ENCODE results near the gene USP32.

GRCh38 chr17:60277258-60277657 is 114.7 kb downstream of the USP32 start:
- no peak for TF ChIP-seq CTCF (IDR thresholded peaks at IDR 0.05; ENCODE audit: extremely low read depth in 1 of 2, insufficient read depth in 1 of 2, low read depth in 1 of 2, low read length in 2 of 2)
- TF ChIP-seq POLR2A (IDR thresholded peaks at IDR 0.05; ENCODE audit: low read depth, low read length): no peak
- TF ChIP-seq FOS (IDR thresholded peaks at IDR 0.05; ENCODE audit: borderline replicate concordance, insufficient read depth, low read length): no peak
- no peak for TF ChIP-seq POLR2AphosphoS5 (IDR thresholded peaks at IDR 0.05; ENCODE audit: insufficient read depth, low read depth, low read length)
- no peak for TF ChIP-seq MAX (IDR thresholded peaks at IDR 0.05; ENCODE audit: insufficient read depth, insufficient read length)
- no peak for TF ChIP-seq EZH2 (IDR thresholded peaks at IDR 0.05; ENCODE audit: borderline replicate concordance, low read depth, low read length, severe bottlenecking)
- TF ChIP-seq MYC (IDR thresholded peaks at IDR 0.05; ENCODE audit: low read depth, low read length): no peak
- TF ChIP-seq JUN (IDR thresholded peaks at IDR 0.05; ENCODE audit: borderline replicate concordance, insufficient read depth, insufficient read length, low read depth): no peak
- TF ChIP-seq GATA2 (IDR thresholded peaks at IDR 0.05; ENCODE audit: insufficient read depth, insufficient read length, low read depth, low read length): no peak

Measured in endothelial cell of umbilical vein (primary cell).